IPS DF 6.9 (cell line): ENCODE data around the gene RNU6-9.

Experiments used
- DNase-seq: peaks from one replicate; pipeline ENCODE4 v3.0.0-alpha.2; 2013; ENCODE audit warnings: low read depth, low spot score
- H3K27ac ChIP-seq: one replicate; pipeline ENCODE4 v1.5.1; 2013; ENCODE audit warnings: low read length, control low read depth
- H3K27me3 ChIP-seq: 2 replicates; pipeline ENCODE4 v1.6.1; 2013; ENCODE audit warnings: mild to moderate bottlenecking, low read length; ENCODE audit not compliant: control insufficient read depth, insufficient read depth
- H3K36me3 ChIP-seq: 2 replicates; pipeline ENCODE4 v1.6.1; 2013; ENCODE audit warnings: low read length; ENCODE audit not compliant: control insufficient read depth, insufficient read depth
- H3K4me1 ChIP-seq: 2 replicates; pipeline ENCODE4 v1.6.1; 2013; ENCODE audit warnings: low read length; ENCODE audit not compliant: control insufficient read depth, insufficient read depth
- H3K4me3 ChIP-seq: 2 replicates; pipeline ENCODE4 v1.5.1; 2013; ENCODE audit warnings: mild to moderate bottlenecking, low read length
- H3K9me3 ChIP-seq: 2 replicates; pipeline ENCODE4 v1.6.1; 2013; ENCODE audit warnings: low read length, inconsistent platforms; ENCODE audit not compliant: control insufficient read depth, insufficient read depth
- WGBS: extraction: QIAGEN DNeasy Blood & Tissue Kit; methylation state at CpG from one replicate; pipeline ENCODE4 v1.1.7; 2013; ENCODE audit warnings: mixed read lengths, missing lambda C conversion rate; ENCODE audit not compliant: insufficient read length, insufficient coverage; 5-methylcytosine and 5-hydroxymethylcytosine counted together

The RNU6-9 gene

DNA sequence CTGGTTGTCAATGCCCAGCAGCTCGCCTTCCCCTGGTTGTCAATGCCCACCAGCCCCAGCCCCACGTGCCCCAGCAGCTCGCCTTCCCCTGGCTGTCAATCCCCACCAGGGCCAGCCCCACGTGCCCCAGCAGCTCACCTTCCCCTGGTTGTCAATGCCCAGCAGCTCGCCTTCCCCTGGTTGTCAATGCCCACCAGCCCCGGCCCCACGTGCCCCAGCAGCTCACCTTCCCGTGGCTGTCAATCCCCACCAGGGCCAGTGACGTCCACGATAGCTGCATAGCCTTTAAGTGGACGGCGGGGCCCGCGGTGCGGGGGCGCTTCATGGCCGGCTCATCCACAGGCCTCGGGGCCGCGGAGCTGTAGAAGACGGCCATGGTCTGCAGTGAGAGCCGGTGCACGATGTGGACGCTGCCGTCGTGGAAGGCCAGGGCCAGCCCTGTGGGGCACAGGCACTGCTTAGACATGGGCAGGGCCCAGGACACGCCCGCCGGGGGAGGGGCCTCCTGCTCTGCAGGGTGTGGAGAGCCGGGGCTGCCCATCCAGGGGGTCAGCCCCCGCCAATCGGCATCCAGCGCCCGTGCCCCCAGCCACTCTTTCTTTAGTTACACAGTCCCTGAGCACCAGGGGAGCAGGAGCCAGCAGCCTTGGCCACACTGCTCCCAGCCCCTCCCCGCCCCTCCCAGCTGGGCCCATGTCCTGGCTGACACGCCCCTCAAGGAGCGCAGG, 13.4 kb upstream of the RNU6-9 start:
- WGBS: no CpG with 5 or more reads among the region's 37 CpGs
- peaks cover 27% of the 10 kb centered on the region for H3K36me3 ChIP-seq

GRCh38 chr19:881385-882071, 11.8 kb upstream of the RNU6-9 start:
- Histone ChIP-seq H3K9me3 (no peaks in the 10 kb centered on the region), H3K4me1 (no peaks in the 10 kb centered on the region; the same call in 1 of the 2 replicates), H3K4me3 (no peak overlapping the region), H3K27ac (no peak overlapping the region), H3K27me3 (no peaks in the 10 kb centered on the region), H3K36me3 (peaks cover 37% of the 10 kb centered on the region)
- no CpG with 5 or more reads among the region's 34 CpGs for WGBS
- DNase-seq: no peak

More for the DNA sequence above, 13.4 kb upstream of the RNU6-9 start:
- H3K27ac ChIP-seq: no peak overlapping the region
- H3K9me3 ChIP-seq: no peaks in the 10 kb centered on the region
- DNase-seq: no peak
- H3K4me3 ChIP-seq: no peak overlapping the region
- no peaks in the 10 kb centered on the region for H3K27me3 ChIP-seq
- no peaks in the 10 kb centered on the region; the same call in 1 of the 2 replicates for H3K4me1 ChIP-seq

DNA sequence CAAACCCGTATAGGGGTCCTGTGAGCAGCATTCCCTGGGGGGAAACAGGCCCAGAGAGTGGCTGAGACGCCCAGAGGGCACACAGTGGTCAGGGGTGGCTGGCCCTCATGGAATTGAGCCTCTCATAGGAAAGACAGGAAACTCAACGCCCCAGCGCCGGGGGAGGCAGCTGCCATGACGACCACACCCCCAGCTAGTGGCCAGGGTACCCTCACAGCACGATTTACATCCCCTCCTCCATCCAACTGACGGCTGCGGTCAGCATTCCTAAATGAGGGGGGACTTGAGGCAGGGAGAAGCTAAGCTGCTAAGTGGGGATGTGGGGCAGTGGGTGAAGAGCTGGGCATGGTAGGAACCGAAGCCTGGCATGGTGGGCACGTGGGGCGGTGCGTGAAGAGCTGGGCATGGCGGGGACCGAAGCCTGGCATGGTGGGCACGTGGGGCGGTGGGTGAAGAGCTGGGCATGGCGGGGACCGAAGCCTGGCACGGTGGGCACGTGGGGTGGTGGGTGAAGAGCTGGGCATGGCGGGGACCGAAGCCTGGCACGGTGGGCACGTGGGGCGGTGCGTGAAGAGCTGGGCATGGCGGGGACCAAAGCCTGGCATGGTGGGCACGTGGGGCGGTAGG, 10.3 kb upstream of the RNU6-9 start:
- no peak overlapping the region for H3K27ac ChIP-seq
- H3K4me3 ChIP-seq: no peak overlapping the region
- no peak for DNase-seq
- no peaks in the 10 kb centered on the region; the same call in 1 of the 2 replicates for H3K4me1 ChIP-seq
- no peaks in the 10 kb centered on the region for H3K9me3 ChIP-seq
- H3K36me3 ChIP-seq: peaks cover 34% of the 10 kb centered on the region
- no peaks in the 10 kb centered on the region for H3K27me3 ChIP-seq
- no CpG with 5 or more reads among the region's 30 CpGs for WGBS

DNA sequence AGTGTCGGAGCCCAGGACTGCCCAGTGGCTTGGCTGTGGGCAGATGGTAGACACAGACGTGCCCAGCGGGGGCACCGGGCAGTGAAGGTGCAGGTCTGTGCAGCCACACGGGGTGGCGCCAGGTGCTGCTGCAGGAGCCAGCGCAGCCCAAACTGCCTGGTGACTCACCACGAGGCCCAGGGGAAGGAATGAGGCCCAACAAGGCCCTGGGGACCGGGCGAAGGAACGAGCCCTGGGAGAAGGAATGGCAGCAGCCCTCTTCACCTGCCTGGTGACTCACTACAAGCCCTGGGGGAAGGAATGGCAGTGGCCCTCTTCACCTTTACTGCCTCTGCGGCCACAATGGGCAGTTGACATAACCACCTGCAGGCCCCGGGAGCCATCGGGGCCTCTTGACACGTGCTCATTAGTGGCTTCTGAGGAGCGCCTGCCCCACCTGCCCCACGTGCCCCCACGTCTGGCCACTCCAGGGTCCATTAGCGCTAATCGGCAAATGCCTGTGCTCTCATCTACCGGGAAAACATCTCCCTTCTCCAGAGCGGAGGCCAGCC, 9.5 kb upstream of the RNU6-9 start:
- Histone ChIP-seq H3K27ac (no peak overlapping the region), H3K4me3 (no peak overlapping the region), H3K36me3 (peaks cover 34% of the 10 kb centered on the region), H3K9me3 (no peaks in the 10 kb centered on the region), H3K27me3 (no peaks in the 10 kb centered on the region), H3K4me1 (no peaks in the 10 kb centered on the region; the same call in 1 of the 2 replicates)
- WGBS: no CpG with 5 or more reads among the region's 22 CpGs
- no peak for DNase-seq

- Histone ChIP-seq H3K27ac (no peak overlapping the region), H3K36me3 (peaks cover 36% of the 10 kb centered on the region), H3K4me1 (no peaks in the 10 kb centered on the region; the same call in 1 of the 2 replicates), H3K4me3 (no peak overlapping the region), H3K27me3 (no peaks in the 10 kb centered on the region), H3K9me3 (no peaks in the 10 kb centered on the region)
- no peak for DNase-seq
- WGBS: no CpG with 5 or more reads among the region's 51 CpGs
Measured at GRCh38 chr19:884420-885211, 8.7 kb upstream of the RNU6-9 start.

DNA sequence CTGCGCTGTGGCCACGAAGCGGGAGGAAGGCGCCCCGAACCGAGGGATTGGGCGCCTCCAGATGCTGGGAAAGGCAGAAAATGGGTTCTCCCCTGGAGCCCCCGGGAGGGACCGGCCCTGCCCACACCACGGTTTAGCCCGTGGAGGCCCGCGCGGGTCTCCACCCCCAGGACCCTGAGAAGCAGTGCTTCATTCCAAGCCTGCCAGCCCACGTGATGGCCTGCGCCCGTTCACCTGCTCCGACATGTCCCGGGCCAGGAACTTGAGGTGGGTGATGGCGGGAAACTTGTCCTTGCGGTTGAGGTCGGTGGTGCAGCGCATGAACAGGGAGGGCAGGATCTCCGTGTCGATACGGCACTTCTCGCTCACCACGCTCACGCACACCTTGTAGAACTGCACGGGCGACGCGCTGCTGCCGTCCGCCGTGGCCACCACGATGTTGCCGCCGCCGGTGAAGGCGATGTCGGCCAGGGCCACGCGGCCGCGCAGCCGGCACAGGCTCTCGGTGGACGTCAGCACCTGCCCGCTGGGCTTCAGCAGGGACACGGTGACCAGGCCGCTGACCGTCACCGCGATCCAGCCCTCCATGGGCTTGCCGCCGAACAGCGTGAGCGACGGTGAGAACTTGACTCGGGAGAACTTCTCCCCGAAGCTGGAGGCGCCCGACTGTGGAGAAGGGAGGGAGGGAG, 7.6 kb upstream of the RNU6-9 start:
- DNase-seq: no peak
- peaks cover 45% of the 10 kb centered on the region for H3K36me3 ChIP-seq
- no peak overlapping the region for H3K27ac ChIP-seq
- H3K9me3 ChIP-seq: no peaks in the 10 kb centered on the region
- H3K4me3 ChIP-seq: no peak overlapping the region
- no peaks in the 10 kb centered on the region; the same call in 1 of the 2 replicates for H3K4me1 ChIP-seq
- WGBS: no CpG with 5 or more reads among the region's 64 CpGs
- H3K27me3 ChIP-seq: no peaks in the 10 kb centered on the region

- Histone ChIP-seq H3K4me3 (no peak overlapping the region), H3K36me3 (peaks cover 36% of the 10 kb centered on the region), H3K4me1 (no peaks in the 10 kb centered on the region; the same call in 1 of the 2 replicates), H3K27me3 (no peaks in the 10 kb centered on the region), H3K9me3 (no peaks in the 10 kb centered on the region), H3K27ac (no peak overlapping the region)
- DNase-seq: no peak
- no CpG with 5 or more reads among the region's 16 CpGs for WGBS
Measured at GRCh38 chr19:887072-887471, 6.2 kb upstream of the RNU6-9 start.

DNA sequence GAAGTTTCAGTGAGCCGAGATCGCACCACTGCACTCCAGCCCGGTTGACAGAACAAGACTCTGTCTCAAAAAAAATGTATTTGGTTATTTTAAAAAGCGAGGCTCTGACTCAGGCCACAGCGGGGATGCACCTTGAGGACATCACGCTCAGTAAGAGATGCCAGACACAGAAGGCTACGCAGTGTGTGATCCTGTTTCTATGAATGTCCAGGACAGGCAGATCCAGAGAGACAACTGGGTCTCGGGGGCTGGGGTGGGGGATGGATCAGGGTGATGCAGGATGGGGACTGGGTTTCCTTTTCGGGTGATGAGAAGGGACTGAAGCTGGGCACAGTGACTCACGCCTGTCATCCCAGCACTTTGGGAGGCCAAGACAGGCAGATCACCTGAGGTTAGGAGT, 5.7 kb upstream of the RNU6-9 start:
- Histone ChIP-seq H3K27ac (no peak overlapping the region), H3K4me3 (no peak overlapping the region), H3K27me3 (no peaks in the 10 kb centered on the region), H3K4me1 (no peaks in the 10 kb centered on the region; the same call in 1 of the 2 replicates), H3K9me3 (no peaks in the 10 kb centered on the region), H3K36me3 (peaks cover 32% of the 10 kb centered on the region)
- DNase-seq: no peak
- WGBS: no CpG with 5 or more reads among the region's 10 CpGs

DNA sequence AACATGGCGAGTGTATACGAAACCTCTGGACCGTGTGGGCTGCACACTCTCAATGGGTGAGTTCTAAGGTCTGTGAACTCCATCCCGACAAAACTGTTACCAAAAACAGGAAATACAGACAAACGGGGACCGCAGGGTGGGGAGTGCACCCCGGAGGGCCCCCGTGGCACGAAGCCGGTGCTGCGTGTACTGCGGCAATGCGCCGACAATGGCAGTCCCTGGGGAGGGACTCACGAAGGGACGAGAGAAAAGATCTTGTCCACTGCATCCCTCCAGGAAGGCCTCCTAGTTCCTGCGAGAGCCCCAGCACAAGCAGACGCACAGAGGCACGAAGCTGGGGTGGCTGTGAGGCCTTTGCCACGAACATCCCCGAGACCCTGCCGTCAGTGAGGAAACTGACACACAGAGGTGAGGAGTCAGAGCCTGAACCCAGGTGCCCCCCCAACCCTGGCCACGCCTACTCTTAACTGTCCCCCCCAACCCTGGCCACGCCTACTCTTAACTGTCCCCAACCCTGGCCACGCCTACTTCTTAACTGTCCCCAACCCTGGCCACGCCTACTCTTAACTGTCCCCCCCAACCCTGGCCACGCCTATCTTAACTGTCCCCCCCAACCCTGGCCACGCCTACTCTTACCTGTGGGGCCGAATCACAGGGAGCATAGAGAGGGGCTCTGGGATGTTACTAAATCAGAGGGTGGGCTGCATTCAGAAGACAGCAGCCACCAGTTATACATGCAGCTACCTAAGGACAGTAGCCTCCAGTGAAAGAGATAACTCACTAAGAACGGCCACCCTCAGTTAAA, 4.5 kb upstream of the RNU6-9 start:
- H3K27me3 ChIP-seq: no peaks in the 10 kb centered on the region
- H3K36me3 ChIP-seq: peaks cover 26% of the 10 kb centered on the region
- no peak for DNase-seq
- WGBS: no CpG with 5 or more reads among the region's 30 CpGs
- H3K4me3 ChIP-seq: no peak overlapping the region
- no peaks in the 10 kb centered on the region for H3K9me3 ChIP-seq
- no peaks in the 10 kb centered on the region for H3K4me1 ChIP-seq
- H3K27ac ChIP-seq: no peak overlapping the region
